IMR-90 (cell line): ENCODE measurements around the gene PTGES3L. TPM values are rescaled to one million over a fixed set of nuclear protein-coding genes. Genes with fewer than 3 reads are reported as not detected.

ENCODE experiments used
- ATAC-seq: fragments of 200-7000 bp; cut with Tn5 transposase; 2 replicates; pipeline ENCODE4 v1.9.1; 2020; ENCODE audit warnings: low read depth, mild to moderate bottlenecking, moderate library complexity
- BruUV-seq: library from RNA; stranded (reverse); fragments of 400-500 nt; replicated peaks from 2 replicates; lab custom pipeline; 2021; lab: Mats Ljungman, UMichigan
- CTCF ChIA-PET: fragments of 300-600 bp; formaldehyde crosslinking; extraction: SDS; loops from one replicate; lab custom pipeline; 2021; ENCODE audit warnings: antibody characterized with exemption; lab: Yijun Ruan, JAX
- POLR2A ChIA-PET: fragments of 300-600 bp; sonication (Branson Sonifier 250); formaldehyde crosslinking; loops from one replicate; lab custom pipeline; 2022; ENCODE audit warnings: antibody characterized with exemption; ENCODE audit not compliant: unreplicated experiment; lab: Charles Lee
- DNase-seq: peaks from one replicate; pipeline ENCODE4 v3.0.0; 2013
- H2AFZ ChIP-seq: replicated peaks from 2 replicates; pipeline ENCODE3; 2013; ENCODE audit warnings: low read length, mild to moderate bottlenecking; ENCODE audit not compliant: poor library complexity
- H2AK5ac ChIP-seq: 2 replicates; pipeline ENCODE4 v1.6.1; 2013; ENCODE audit warnings: low read depth, low read length, inconsistent platforms
- H2AK9ac ChIP-seq: replicated peaks from 2 replicates; pipeline ENCODE3; 2013; ENCODE audit warnings: mild to moderate bottlenecking, low read depth, low read length, moderate library complexity; ENCODE audit not compliant: poor library complexity
- H2BK120ac ChIP-seq: 2 replicates; pipeline ENCODE4 v1.6.1; 2013; ENCODE audit warnings: low read depth, low read length, inconsistent platforms
- H2BK15ac ChIP-seq: 3 replicates; pipeline ENCODE4 v1.6.1; 2013; ENCODE audit warnings: low read depth, low read length, inconsistent platforms
- H2BK20ac ChIP-seq: 2 replicates; pipeline ENCODE4 v1.6.1; 2013; ENCODE audit warnings: low read depth, mild to moderate bottlenecking, inconsistent platforms, low read length, moderate library complexity
- H2BK5ac ChIP-seq: 2 replicates; pipeline ENCODE4 v1.6.1; 2013; ENCODE audit warnings: mild to moderate bottlenecking, low read depth, low read length, inconsistent platforms; ENCODE audit not compliant: poor library complexity, severe bottlenecking
- H3K14ac ChIP-seq: replicated peaks from 2 replicates; pipeline ENCODE4 v1.6.1; 2013; ENCODE audit warnings: low read depth, low read length, inconsistent platforms
- H3K18ac ChIP-seq: 2 replicates; pipeline ENCODE4 v1.6.1; 2013; ENCODE audit warnings: low read depth, low read length, control low read depth
- H3K23ac ChIP-seq: 2 replicates; pipeline ENCODE4 v1.6.1; 2013; ENCODE audit warnings: low read depth, low read length, inconsistent platforms
- H3K27ac ChIP-seq: 2 replicates; pipeline ENCODE4 v1.5.1; 2013; ENCODE audit warnings: mild to moderate bottlenecking, control low read depth, low read length; ENCODE audit not compliant: insufficient read depth
- H3K27me3 ChIP-seq: 2 replicates; pipeline ENCODE4 v1.6.1; 2013; ENCODE audit warnings: low read length; ENCODE audit not compliant: control insufficient read depth, insufficient read depth
- H3K36me3 ChIP-seq: 2 replicates; pipeline ENCODE4 v1.6.1; 2013; ENCODE audit warnings: low read length, mixed read lengths; ENCODE audit not compliant: control insufficient read depth, insufficient read depth
- H3K4ac ChIP-seq: 2 replicates; pipeline ENCODE4 v1.6.1; 2013; ENCODE audit warnings: low read depth, low read length, inconsistent platforms
- H3K4me1 ChIP-seq: 2 replicates; pipeline ENCODE4 v1.6.1; 2013; ENCODE audit warnings: low read length, mixed read lengths; ENCODE audit not compliant: control insufficient read depth, insufficient read depth
- H3K4me2 ChIP-seq: 2 replicates; pipeline ENCODE4 v1.6.1; 2013; ENCODE audit warnings: low read depth, mild to moderate bottlenecking, control low read depth, low read length, moderate library complexity
- H3K4me3 ChIP-seq: 2 replicates; pipeline ENCODE4 v1.5.1; 2013; ENCODE audit warnings: low read depth, mild to moderate bottlenecking, control low read depth, low read length, moderate library complexity; ENCODE audit not compliant: insufficient read depth
- H3K56ac ChIP-seq: 2 replicates; pipeline ENCODE4 v1.6.1; 2013; ENCODE audit warnings: low read length, inconsistent platforms; ENCODE audit not compliant: insufficient read depth; ENCODE audit errors: extremely low read depth
- H3K79me1 ChIP-seq, 2 experiments: 2 replicates each; pipeline ENCODE4 v1.6.1; 2013; ENCODE audit warnings: low read length in 2 of 2, inconsistent platforms in 1 of 2, low read depth in 1 of 2
- H3K9ac ChIP-seq: 2 replicates; pipeline ENCODE4 v1.6.1; 2013; ENCODE audit warnings: low read depth, low read length, control low read depth
- H3K9me1 ChIP-seq: 2 replicates; pipeline ENCODE4 v1.6.1; 2013; ENCODE audit warnings: low read length, inconsistent platforms; ENCODE audit not compliant: insufficient read depth
- H3K9me3 ChIP-seq: 2 replicates; pipeline ENCODE4 v1.6.1; 2013; ENCODE audit warnings: low read length; ENCODE audit not compliant: control insufficient read depth, insufficient read depth
- H4K20me1 ChIP-seq: 2 replicates; pipeline ENCODE4 v1.6.1; 2013; ENCODE audit warnings: low read length, inconsistent platforms; ENCODE audit not compliant: insufficient read depth
- H4K5ac ChIP-seq: 2 replicates; pipeline ENCODE4 v1.6.1; 2013; ENCODE audit warnings: mild to moderate bottlenecking, low read depth, low read length, control low read depth
- H4K8ac ChIP-seq, 2 experiments: 2 replicates each; pipeline ENCODE4 v1.6.1; 2013; ENCODE audit warnings: low read depth in 2 of 2, low read length in 2 of 2, control low read depth in 1 of 2, inconsistent platforms in 1 of 2
- H4K91ac ChIP-seq: 2 replicates; pipeline ENCODE4 v1.6.1; 2013; ENCODE audit warnings: low read depth, low read length, inconsistent platforms; ENCODE audit not compliant: insufficient read depth
- BHLHE40 ChIP-seq: fragments of 150-350 bp; IDR thresholded peaks from 2 replicates; pipeline ENCODE4 v1.6.1; 2016; ENCODE audit warnings: mild to moderate bottlenecking, low read depth, low read length
- CEBPB ChIP-seq: IDR thresholded peaks from 2 replicates; pipeline ENCODE4 v1.6.1; 2012; ENCODE audit warnings: low read depth, low read length, improper control_type of control experiment
- CHD1 ChIP-seq: IDR thresholded peaks from 2 replicates; pipeline ENCODE4 v1.6.1; 2012; ENCODE audit warnings: low read depth, low read length, improper control_type of control experiment
- CTCF ChIP-seq: conservative IDR thresholded peaks from 2 replicates; pipeline ENCODE4 v1.5.1; 2012; ENCODE audit warnings: mild to moderate bottlenecking, low read depth, low read length, improper control_type of control experiment
- FOS ChIP-seq: fragments of 150-350 bp; IDR thresholded peaks from 2 replicates; pipeline ENCODE4 v1.6.1; 2016; ENCODE audit warnings: low read depth, low read length
- MAFK ChIP-seq: IDR thresholded peaks from 2 replicates; pipeline ENCODE4 v1.6.1; 2012; ENCODE audit warnings: low read depth, low read length, improper control_type of control experiment
- MAZ ChIP-seq: IDR thresholded peaks from 2 replicates; pipeline ENCODE4 v1.6.1; 2012; ENCODE audit warnings: low read depth, mild to moderate bottlenecking, low read length, improper control_type of control experiment, moderate library complexity, borderline replicate concordance
- MXI1 ChIP-seq: IDR thresholded peaks from 2 replicates; pipeline ENCODE4 v1.6.1; 2012; ENCODE audit warnings: low read depth, mild to moderate bottlenecking, low read length, moderate library complexity, borderline replicate concordance
- NFE2L2 ChIP-seq: fragments of 150-350 bp; IDR thresholded peaks from 2 replicates; pipeline ENCODE4 v1.6.1; 2016; ENCODE audit warnings: low read depth, mild to moderate bottlenecking, low read length
- POLR2A ChIP-seq: IDR thresholded peaks from 2 replicates; pipeline ENCODE4 v1.6.1; 2012; ENCODE audit warnings: mild to moderate bottlenecking, low read depth, low read length
- RAD21 ChIP-seq: IDR thresholded peaks from 2 replicates; pipeline ENCODE4 v1.6.1; 2012; ENCODE audit warnings: low read length, improper control_type of control experiment
- RCOR1 ChIP-seq: IDR thresholded peaks from 2 replicates; pipeline ENCODE4 v1.6.1; 2012; ENCODE audit warnings: mild to moderate bottlenecking, low read length, improper control_type of control experiment; ENCODE audit not compliant: insufficient replicate concordance
- RFX5 ChIP-seq: IDR thresholded peaks from 2 replicates; pipeline ENCODE4 v1.8.0; 2012; ENCODE audit warnings: low read depth, mild to moderate bottlenecking, low read length, moderate library complexity
- SMC3 ChIP-seq: fragments of 150-350 bp; IDR thresholded peaks from 2 replicates; pipeline ENCODE4 v1.6.1; 2016; ENCODE audit warnings: low read depth, mild to moderate bottlenecking, antibody characterized with exemption, low read length, moderate library complexity
- USF2 ChIP-seq: fragments of 150-350 bp; IDR thresholded peaks from 2 replicates; pipeline ENCODE4 v1.6.1; 2017; ENCODE audit warnings: mild to moderate bottlenecking, antibody characterized with exemption, low read length, low read depth
- WGBS, 2 experiments: methylation state at CpG; one replicate each; pipeline versions ENCODE4 v1.1.5 to v1.1.7; 2013; ENCODE audit warnings: missing lambda C conversion rate in 2 of 2; ENCODE audit not compliant: insufficient read length in 1 of 2; ENCODE audit errors: extremely low coverage in 2 of 2; 5-methylcytosine and 5-hydroxymethylcytosine counted together
- dilution Hi-C: fragments of 300-500 bp; cut with HindIII; formaldehyde crosslinking; loops from one replicate; pipeline ENCODE4 v1.14.3; 2018; ENCODE audit warnings: low sequenced_read_pairs; ENCODE audit not compliant: unreplicated experiment
- in situ Hi-C: fragments of 300-500 bp; cut with MboI; formaldehyde crosslinking; loops from 3 replicates; pipeline ENCODE4 v1.14.3; 2019; ENCODE audit warnings: low sequenced_read_pairs, inconsistent platforms, mixed read lengths
- intact Hi-C: fragments of 100-400 bp; cut with micrococcal nuclease; formaldehyde crosslinking; loops from 2 replicates; pipeline ENCODE4 v1.10.0; 2022
- polyA plus RNA-seq, 3 experiments: library from polyadenylated mRNA; depleted of rRNA; stranded (reverse); fragments of >200 nt; gene quantifications; 2 replicates each; pipeline ENCODE4 v1.2.3, GENCODE V29; 2012; ENCODE audit warnings: low replicate concordance in 1 of 3
- total RNA-seq: library from RNA; depleted of rRNA; stranded (reverse); fragments of >200 nt; gene quantifications from 2 replicates; pipeline ENCODE4 v1.2.3, GENCODE V29; 2012

The PTGES3L gene
- total and polyA plus RNA-seq, 2 of the 4 experiments (the other 2 are of a cell fraction), result 1.4 to 2.4 TPM

GRCh38 chr17:43020030-43020621 lies 40.2 kb upstream of the PTGES3L start:
- peaks cover 32% of the 10 kb centered on the region; the same call in 1 of the 2 replicates for H4K20me1 ChIP-seq
- H3K56ac ChIP-seq, result no peak overlapping the region
- dilution Hi-C loops (no loop called here), intact Hi-C loops (no loop called here), in situ Hi-C loops (no loop called here)
- no peaks in the 10 kb centered on the region for H3K9me3 ChIP-seq
- H2AFZ ChIP-seq, result no peak overlapping the region
- H3K9me1 ChIP-seq, result peaks cover 20% of the 10 kb centered on the region
- 0 out of 2 replicates have a peak overlapping the region, but pooled peaks have one; percentile 87 for H3K23ac ChIP-seq
- BruUV-seq, result no TSS peak
- peak overlapping the region; percentile 75; the same call in 1 of the 2 replicates for H2AK5ac ChIP-seq
- peak overlapping the region; percentile 35; the same call in 1 of the 2 replicates for H3K4me2 ChIP-seq
- no peak overlapping the region for H3K9ac ChIP-seq
- ChIA-PET CTCF (no interaction called here), POLR2A (no interaction called here)
- 0 out of 2 replicates have a peak overlapping the region, but pooled peaks have one; percentile 9 for H4K5ac ChIP-seq
- WGBS, 2 experiments, result no CpG with 5 or more reads among the region's 6 CpGs
- 0 out of 2 replicates have a peak, but pooled peaks cover 2% of the 10 kb centered on the region for H3K27me3 ChIP-seq
- H2BK20ac ChIP-seq, result 0 out of 2 replicates have a peak overlapping the region, but pooled peaks have one; percentile 3
- peak overlapping the region; percentile 91 for H2AK9ac ChIP-seq
- no peak for DNase-seq
- H3K79me1 ChIP-seq, result peaks cover 15 to 56% of the 10 kb centered on the region in 2 experiments; a peak in 3 of 4 replicates
- peak overlapping the region; percentile 87; the same call in 1 of the 3 replicates for H2BK15ac ChIP-seq
- H4K8ac ChIP-seq, result peak overlapping the region; percentile 44 to 58; a peak in 3 of 4 replicates
- no peak overlapping the region for H2BK5ac ChIP-seq
- ATAC-seq, result no peak
- no peak overlapping the region for H3K4me3 ChIP-seq
- peaks cover 33% of the 10 kb centered on the region for H3K36me3 ChIP-seq
- H3K14ac ChIP-seq, result peak overlapping the region; percentile 71; the same call in 1 of the 2 replicates
- peaks cover 12% of the 10 kb centered on the region for H3K4me1 ChIP-seq
- 0 out of 2 replicates have a peak overlapping the region, but pooled peaks have one; percentile 37 for H2BK120ac ChIP-seq
- H3K27ac ChIP-seq, result peak overlapping the region; percentile 4; the same call in 1 of the 2 replicates
- no peak overlapping the region for H3K18ac ChIP-seq
- H3K4ac ChIP-seq, result peak overlapping the region; percentile 81
- H4K91ac ChIP-seq, result peak overlapping the region; percentile 56
- no peak for TF ChIP-seq NFE2L2
- TF ChIP-seq BHLHE40, result no peak
- no peak for TF ChIP-seq SMC3
- TF ChIP-seq RFX5, result no peak
- TF ChIP-seq MAFK, result no peak
- no peak for TF ChIP-seq RCOR1
- TF ChIP-seq MAZ, result no peak
- no peak for TF ChIP-seq CTCF
- no peak for TF ChIP-seq POLR2A
- TF ChIP-seq FOS, result no peak
- TF ChIP-seq CHD1, result no peak
- TF ChIP-seq RAD21, result no peak
- TF ChIP-seq MXI1, result no peak
- TF ChIP-seq USF2, result no peak
- no peak for TF ChIP-seq CEBPB
